ENCODE measurements around the gene HRH1. TPM values are rescaled to one million over a fixed set of nuclear protein-coding genes. Genes with fewer than 3 reads are reported as not detected.

HRH1 gene
- total RNA-seq, 1 donor from 2014 or later = 0.19 TPM

DNA sequence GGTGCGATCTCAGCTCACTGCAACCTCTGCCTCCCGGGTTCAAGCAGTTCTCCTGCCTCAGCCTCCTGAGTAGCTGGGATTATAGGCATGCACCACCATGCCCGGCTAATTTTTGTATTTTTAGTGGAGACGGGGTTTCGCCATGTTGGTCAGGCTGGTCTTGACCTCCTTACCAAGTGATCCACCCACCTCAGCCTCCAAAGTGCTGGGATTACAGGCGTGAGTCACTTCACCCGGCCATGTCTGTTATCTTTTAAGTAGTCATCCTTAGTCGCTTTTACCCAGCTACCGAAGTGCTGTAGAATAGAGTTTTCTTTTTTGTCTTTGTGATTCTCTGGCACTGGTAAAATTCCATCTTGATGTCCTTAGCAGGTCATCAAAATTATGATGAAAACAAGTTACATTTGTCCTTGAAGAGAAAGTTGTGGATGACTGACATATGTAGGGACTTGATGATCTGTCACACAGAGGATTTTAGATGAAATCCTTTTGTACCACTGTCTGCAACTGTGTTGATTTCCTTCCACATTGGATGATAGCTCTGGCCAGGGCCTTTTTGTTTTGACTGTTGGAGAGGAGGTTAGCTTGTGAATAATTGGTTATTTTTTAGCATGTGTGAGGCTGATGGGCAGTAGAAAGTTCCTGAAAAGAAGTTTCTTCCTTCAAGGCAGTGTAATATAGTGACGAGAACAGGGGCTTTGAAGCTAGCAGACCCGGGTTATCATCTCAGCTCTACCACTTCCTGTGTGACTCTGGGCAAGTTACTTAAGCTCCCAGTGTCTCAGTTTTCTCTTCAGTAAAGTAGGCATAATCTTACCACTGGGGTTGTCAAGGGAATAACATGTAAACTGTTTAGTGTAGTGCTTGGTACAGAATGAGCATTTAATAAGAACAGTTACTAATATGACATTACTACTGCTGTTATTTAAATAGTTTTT, 136.7 kb downstream of the HRH1 start:
- Histone ChIP-seq H3F3A (ENCODE audit: low read depth) (no peaks in the 10 kb centered on the region), H3K27me3 (no peaks in the 10 kb centered on the region), H3K9me3 (ENCODE audit: low read depth) (no peaks in the 10 kb centered on the region), H3K4me2 (no peak overlapping the region), H3K4me3 (no peak overlapping the region), H2AFZ (replicated peaks) (no peak overlapping the region), H3K27ac (no peak overlapping the region), H3K4me1 (no peaks in the 10 kb centered on the region), H3K9ac (no peak overlapping the region), H4K20me1 (ENCODE audit: low read depth) (no peaks in the 10 kb centered on the region), H3K79me2 (ENCODE audit: low read depth) (no peaks in the 10 kb centered on the region), H3K36me3 (no peaks in the 10 kb centered on the region)
- peaks cover 5% of the 10 kb centered on the region for H3K4me1 Mint-ChIP-seq
- H3K36me3 Mint-ChIP-seq = no peaks in the 10 kb centered on the region
- TF ChIP-seq EZH2 (IDR thresholded peaks at IDR 0.05) (no peak), EZH2phosphoT487 (IDR thresholded peaks at IDR 0.05) (no peak)
- TF ChIP-seq, protein P1, sequence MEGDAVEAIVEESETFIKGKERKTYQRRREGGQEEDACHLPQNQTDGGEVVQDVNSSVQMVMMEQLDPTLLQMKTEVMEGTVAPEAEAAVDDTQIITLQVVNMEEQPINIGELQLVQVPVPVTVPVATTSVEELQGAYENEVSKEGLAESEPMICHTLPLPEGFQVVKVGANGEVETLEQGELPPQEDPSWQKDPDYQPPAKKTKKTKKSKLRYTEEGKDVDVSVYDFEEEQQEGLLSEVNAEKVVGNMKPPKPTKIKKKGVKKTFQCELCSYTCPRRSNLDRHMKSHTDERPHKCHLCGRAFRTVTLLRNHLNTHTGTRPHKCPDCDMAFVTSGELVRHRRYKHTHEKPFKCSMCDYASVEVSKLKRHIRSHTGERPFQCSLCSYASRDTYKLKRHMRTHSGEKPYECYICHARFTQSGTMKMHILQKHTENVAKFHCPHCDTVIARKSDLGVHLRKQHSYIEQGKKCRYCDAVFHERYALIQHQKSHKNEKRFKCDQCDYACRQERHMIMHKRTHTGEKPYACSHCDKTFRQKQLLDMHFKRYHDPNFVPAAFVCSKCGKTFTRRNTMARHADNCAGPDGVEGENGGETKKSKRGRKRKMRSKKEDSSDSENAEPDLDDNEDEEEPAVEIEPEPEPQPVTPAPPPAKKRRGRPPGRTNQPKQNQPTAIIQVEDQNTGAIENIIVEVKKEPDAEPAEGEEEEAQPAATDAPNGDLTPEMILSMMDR (IDR thresholded peaks at IDR 0.05) = no peak
- H3K27me3 Mint-ChIP-seq (ENCODE audit: insufficient read depth, low read depth) = peaks cover 5% of the 10 kb centered on the region
- DNase-seq (ENCODE audit: low spot score) = no peak
- H3K9me3 Mint-ChIP-seq = no peaks in the 10 kb centered on the region
- no peak overlapping the region for H3K4me3 Mint-ChIP-seq
- no peak overlapping the region for H3K27ac Mint-ChIP-seq

DNA sequence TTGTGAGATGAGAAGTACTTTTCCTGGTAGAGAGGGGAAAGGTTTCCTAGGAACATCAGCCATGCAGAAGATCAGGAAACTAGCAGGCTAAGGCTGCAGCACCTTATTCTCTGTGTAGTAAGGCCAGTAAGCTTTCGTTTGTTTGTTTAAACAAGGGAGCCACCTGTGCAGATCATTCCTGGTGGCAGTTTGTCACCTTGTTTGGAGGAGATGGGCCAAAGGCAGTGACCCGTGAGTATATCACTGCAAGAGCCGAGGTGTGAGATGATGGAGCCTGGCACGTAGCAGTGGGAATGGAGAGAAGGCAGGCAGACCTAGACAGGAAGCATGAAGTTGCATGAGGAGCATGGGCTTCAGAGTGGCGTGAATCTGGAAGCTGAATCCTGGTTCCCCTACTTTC, 137.5 kb downstream of the HRH1 start:
- no peaks in the 10 kb centered on the region for H3K27me3 ChIP-seq
- H3K4me3 Mint-ChIP-seq = no peak overlapping the region
- no peak overlapping the region for H3K9ac ChIP-seq
- H3K27me3 Mint-ChIP-seq (ENCODE audit: insufficient read depth, low read depth) = peaks cover 5% of the 10 kb centered on the region
- no peak for DNase-seq (ENCODE audit: low spot score)
- peak overlapping the region; percentile 61 for H3K27ac Mint-ChIP-seq
- no peak overlapping the region for H3K4me2 ChIP-seq
- H3K36me3 Mint-ChIP-seq = no peaks in the 10 kb centered on the region
- H3K4me1 ChIP-seq = no peaks in the 10 kb centered on the region
- H3K4me3 ChIP-seq = no peak overlapping the region
- H3K36me3 ChIP-seq = no peaks in the 10 kb centered on the region
- TF ChIP-seq EZH2 (IDR thresholded peaks at IDR 0.05) (no peak), EZH2phosphoT487 (IDR thresholded peaks at IDR 0.05) (no peak)
- H3K9me3 ChIP-seq (ENCODE audit: low read depth) = no peaks in the 10 kb centered on the region
- H4K20me1 ChIP-seq (ENCODE audit: low read depth) = no peaks in the 10 kb centered on the region
- no peaks in the 10 kb centered on the region for H3F3A ChIP-seq (ENCODE audit: low read depth)
- H2AFZ ChIP-seq (replicated peaks) = no peak overlapping the region
- no peaks in the 10 kb centered on the region for H3K79me2 ChIP-seq (ENCODE audit: low read depth)
- H3K27ac ChIP-seq = no peak overlapping the region
- no peaks in the 10 kb centered on the region for H3K9me3 Mint-ChIP-seq
- H3K4me1 Mint-ChIP-seq = peaks cover 5% of the 10 kb centered on the region

DNA sequence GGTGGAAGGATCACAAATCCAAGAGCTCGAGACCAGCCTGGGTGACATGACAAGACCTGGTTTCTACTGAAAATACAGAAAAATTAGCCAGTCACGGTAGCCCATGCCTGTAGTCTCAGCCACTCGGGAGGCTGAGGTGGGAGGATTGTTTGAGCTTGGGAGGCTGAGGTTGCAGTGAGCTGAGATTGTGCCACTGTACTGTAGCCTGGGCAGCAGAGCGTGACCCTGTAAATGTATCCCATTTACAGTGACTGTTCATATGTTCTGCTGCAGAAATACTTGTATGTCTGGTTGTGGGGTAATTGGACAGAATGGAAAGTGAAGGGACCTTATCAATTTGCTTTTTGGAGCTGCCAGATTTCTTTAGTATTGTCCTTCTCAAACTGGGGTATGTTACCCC, 142.8 kb downstream of the HRH1 start:
- Histone ChIP-seq H3K4me2 (no peak overlapping the region), H2AFZ (replicated peaks) (no peak overlapping the region), H3K9me3 (ENCODE audit: low read depth) (no peaks in the 10 kb centered on the region), H3K79me2 (ENCODE audit: low read depth) (no peaks in the 10 kb centered on the region), H3K27me3 (no peaks in the 10 kb centered on the region), H3K27ac (no peak overlapping the region), H3K36me3 (no peaks in the 10 kb centered on the region), H3K4me3 (no peak overlapping the region), H3F3A (ENCODE audit: low read depth) (no peaks in the 10 kb centered on the region), H4K20me1 (ENCODE audit: low read depth) (no peaks in the 10 kb centered on the region), H3K4me1 (no peaks in the 10 kb centered on the region), H3K9ac (no peak overlapping the region)
- Mint-ChIP-seq H3K27me3 (ENCODE audit: insufficient read depth, low read depth) (peaks cover 3% of the 10 kb centered on the region), H3K36me3 (peaks cover 2% of the 10 kb centered on the region), H3K4me3 (no peak overlapping the region), H3K27ac (no peak overlapping the region), H3K9me3 (no peaks in the 10 kb centered on the region), H3K4me1 (no peaks in the 10 kb centered on the region)
- DNase-seq (ENCODE audit: low spot score) = no peak
- TF ChIP-seq, protein P1 (IDR thresholded peaks at IDR 0.05) = no peak

DNA sequence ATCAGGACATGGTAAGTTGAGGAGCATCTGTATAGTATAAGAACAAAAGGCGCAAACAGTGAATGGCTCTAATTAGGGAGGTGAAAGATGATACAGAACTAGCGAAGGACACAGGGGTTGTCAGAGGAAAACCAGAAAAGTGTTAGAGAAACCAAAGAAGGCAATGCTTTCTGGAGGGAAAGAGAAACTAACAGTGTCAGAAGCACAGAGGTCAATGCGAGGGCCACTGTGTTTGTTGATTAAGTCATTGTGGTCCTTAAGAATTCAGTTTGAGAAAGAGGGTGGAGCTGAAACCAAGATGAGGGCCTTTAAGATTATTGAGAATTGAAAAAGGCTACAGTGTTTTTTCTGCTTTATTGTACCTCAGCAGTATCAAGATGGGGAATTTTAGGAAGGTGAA, 146.7 kb downstream of the HRH1 start:
- Mint-ChIP-seq H3K9me3 (no peaks in the 10 kb centered on the region), H3K27me3 (ENCODE audit: insufficient read depth, low read depth) (no peaks in the 10 kb centered on the region), H3K4me3 (no peak overlapping the region), H3K4me1 (no peaks in the 10 kb centered on the region), H3K27ac (no peak overlapping the region), H3K36me3 (peaks cover 2% of the 10 kb centered on the region)
- H3K9ac ChIP-seq = no peak overlapping the region
- H3K4me1 ChIP-seq = no peaks in the 10 kb centered on the region
- H3K27me3 ChIP-seq = no peaks in the 10 kb centered on the region
- H3K4me3 ChIP-seq = no peak overlapping the region
- no peak overlapping the region for H2AFZ ChIP-seq (replicated peaks)
- DNase-seq (ENCODE audit: low spot score) = no peak
- no peaks in the 10 kb centered on the region for H3K79me2 ChIP-seq (ENCODE audit: low read depth)
- no peaks in the 10 kb centered on the region for H3F3A ChIP-seq (ENCODE audit: low read depth)
- no peaks in the 10 kb centered on the region for H3K36me3 ChIP-seq
- no peak for TF ChIP-seq EZH2phosphoT487 (IDR thresholded peaks at IDR 0.05)
- TF ChIP-seq, protein P1 (IDR thresholded peaks at IDR 0.05) = no peak
- no peak for TF ChIP-seq EZH2 (IDR thresholded peaks at IDR 0.05)
- no peak overlapping the region for H3K4me2 ChIP-seq
- H4K20me1 ChIP-seq (ENCODE audit: low read depth) = no peaks in the 10 kb centered on the region
- H3K27ac ChIP-seq = no peak overlapping the region
- no peaks in the 10 kb centered on the region for H3K9me3 ChIP-seq (ENCODE audit: low read depth)
